Gastroesophageal sphincter (tissue), 3 donors: Measurements from ENCODE around the gene STAT4.

Source experiments
- CTCF ChIP-seq, 4 experiments: fragments of 200-600 bp in 2 of 4; fragments of 450-650 bp in 2 of 4; sonication (generic) in 1 of 4; IDR thresholded peaks; one replicate each; pipeline ENCODE4 v1.5.1; 2017 to 2019; ENCODE audit warnings: antibody characterized with exemption in 4 of 4, mild to moderate bottlenecking in 2 of 4, moderate library complexity in 2 of 4
- EP300 ChIP-seq: sonication (generic); formaldehyde crosslinking; IDR thresholded peaks from one replicate; pipeline ENCODE4 v1.6.1; 2017; ENCODE audit warnings: antibody characterized with exemption, mild to moderate bottlenecking
- POLR2A ChIP-seq, 2 donors: fragments of 450-650 bp; IDR thresholded peaks; one replicate each; pipeline ENCODE4 v1.6.1; 2017; ENCODE audit warnings: antibody characterized with exemption in 2 of 2, mild to moderate bottlenecking in 2 of 2, moderate library complexity in 1 of 2
- POLR2AphosphoS5 ChIP-seq: sonication (generic); formaldehyde crosslinking; IDR thresholded peaks from one replicate; pipeline ENCODE4 v1.6.1; 2017; ENCODE audit warnings: antibody characterized with exemption

DNA sequence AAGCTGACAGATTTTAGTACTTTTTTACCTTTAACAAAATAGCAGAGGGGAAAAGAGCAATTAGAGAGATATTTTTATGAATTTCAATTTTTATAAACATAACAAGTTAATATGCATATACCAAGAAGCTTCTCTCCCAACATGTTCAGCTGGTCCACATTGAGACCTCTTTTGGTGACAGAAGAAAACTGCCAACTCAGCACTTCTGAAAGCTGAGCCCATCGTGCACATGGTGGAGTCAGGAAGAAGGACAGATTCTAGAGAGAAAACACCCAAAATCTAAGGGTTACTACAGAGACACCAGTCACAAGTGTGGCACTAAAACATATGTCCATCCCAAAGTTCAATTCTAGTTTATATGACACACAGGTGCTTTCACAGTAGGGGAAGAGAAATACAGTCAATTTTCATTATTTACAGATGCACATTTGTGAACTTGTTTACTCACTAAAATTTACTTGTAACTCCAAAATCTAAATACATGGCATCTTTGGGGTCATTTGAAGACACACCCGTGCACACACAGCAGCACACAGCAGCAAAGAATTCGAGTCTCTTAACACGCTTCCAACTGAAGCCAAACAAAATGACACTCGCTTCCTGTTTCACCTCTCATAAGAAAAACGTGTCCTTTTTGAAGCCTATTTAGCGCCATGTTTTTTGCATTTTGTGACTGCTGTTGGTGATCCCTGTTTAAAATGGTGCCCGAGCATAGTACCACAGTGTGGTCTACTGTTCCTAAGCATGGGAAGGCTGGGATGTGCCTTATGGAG is 168.3 kb downstream of the STAT4 start:
- TF ChIP-seq CTCF (IDR thresholded peaks at IDR 0.05), result no peak
- no peak for TF ChIP-seq POLR2A (IDR thresholded peaks at IDR 0.05)
- TF ChIP-seq EP300, result no peak
- no peak for TF ChIP-seq POLR2AphosphoS5
